Measurements from ENCODE around the gene TBK1. TPM values are rescaled to one million over a fixed set of nuclear protein-coding genes. Genes with fewer than 3 reads are reported as not detected.

The TBK1 gene
- total RNA-seq, 1 experiment from 2014 or later = 23.6 TPM

DNA sequence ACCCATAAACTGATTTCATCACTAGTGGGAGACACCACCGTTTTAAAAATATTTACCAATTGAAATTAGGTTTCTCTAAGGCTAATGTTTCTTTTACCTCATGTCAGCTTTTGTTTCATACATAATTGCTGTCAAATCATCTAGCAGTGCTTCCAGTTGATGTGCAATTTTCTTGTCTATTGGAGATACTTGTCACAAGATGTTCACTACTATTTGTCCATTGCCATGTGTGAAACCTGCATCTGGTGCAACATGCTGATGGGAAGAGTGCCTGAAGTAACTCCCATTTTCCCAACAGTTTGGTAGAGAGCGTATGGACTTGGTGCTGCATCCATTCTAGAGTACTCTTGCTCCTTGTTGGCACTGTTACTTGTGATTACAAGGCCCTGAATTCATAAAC, 38.0 kb upstream of the TBK1 start:
- no peaks in the 10 kb centered on the region for H4K20me1 ChIP-seq (ENCODE audit: control insufficient read depth, insufficient read depth, insufficient read length)
- H3K4me1 Mint-ChIP-seq = no peaks in the 10 kb centered on the region
- no peak overlapping the region for H2AFZ ChIP-seq (ENCODE audit: low read length)
- no peak overlapping the region for H2AK5ac ChIP-seq (ENCODE audit: insufficient read length, low read length)
- H2BK5ac ChIP-seq (ENCODE audit: insufficient read length, low read length) = no peak overlapping the region
- peaks cover 45 to 83% (median 77%) of the 10 kb centered on the region in 3 experiments; a peak in 6 of 7 replicates for H3K36me3 Mint-ChIP-seq (ENCODE audit: insufficient read depth in 1 of 3, low read depth in 3 of 3)
- no peak overlapping the region for H2BK15ac ChIP-seq (ENCODE audit: low read depth, low read length)
- H3K4me2 ChIP-seq (ENCODE audit: insufficient read depth, insufficient read length, low read length) = no peak overlapping the region
- no peak for DNase-seq
- H3K23me2 ChIP-seq (ENCODE audit: insufficient read length, low read depth, low read length, poor library complexity, severe bottlenecking) = no peaks in the 10 kb centered on the region
- H3K9me3 ChIP-seq (ENCODE audit: control insufficient read depth, low read depth, low read length) = no peaks in the 10 kb centered on the region
- H2BK120ac ChIP-seq (ENCODE audit: low read depth, low read length, poor library complexity, severe bottlenecking) = no peak overlapping the region
- H3K56ac ChIP-seq (ENCODE audit: insufficient read length, low read depth, low read length) = no peak overlapping the region
- no CpG with 5 or more reads among the region's 2 CpGs for WGBS (ENCODE audit: extremely low coverage, insufficient read length, low lambda C conversion rate)
- H3K4me1 ChIP-seq (ENCODE audit: insufficient read depth, low read length) = no peaks in the 10 kb centered on the region
- no peak overlapping the region for H2BK20ac ChIP-seq (ENCODE audit: low read depth, low read length, poor library complexity, severe bottlenecking)
- H2BK12ac ChIP-seq (ENCODE audit: insufficient read length, low read depth, low read length) = no peak overlapping the region
- H3K9me3 Mint-ChIP-seq = no peaks in the 10 kb centered on the region
- no peak overlapping the region for H3K27ac ChIP-seq (ENCODE audit: insufficient read length, low read depth, low read length)
- TF ChIP-seq, protein P1, sequence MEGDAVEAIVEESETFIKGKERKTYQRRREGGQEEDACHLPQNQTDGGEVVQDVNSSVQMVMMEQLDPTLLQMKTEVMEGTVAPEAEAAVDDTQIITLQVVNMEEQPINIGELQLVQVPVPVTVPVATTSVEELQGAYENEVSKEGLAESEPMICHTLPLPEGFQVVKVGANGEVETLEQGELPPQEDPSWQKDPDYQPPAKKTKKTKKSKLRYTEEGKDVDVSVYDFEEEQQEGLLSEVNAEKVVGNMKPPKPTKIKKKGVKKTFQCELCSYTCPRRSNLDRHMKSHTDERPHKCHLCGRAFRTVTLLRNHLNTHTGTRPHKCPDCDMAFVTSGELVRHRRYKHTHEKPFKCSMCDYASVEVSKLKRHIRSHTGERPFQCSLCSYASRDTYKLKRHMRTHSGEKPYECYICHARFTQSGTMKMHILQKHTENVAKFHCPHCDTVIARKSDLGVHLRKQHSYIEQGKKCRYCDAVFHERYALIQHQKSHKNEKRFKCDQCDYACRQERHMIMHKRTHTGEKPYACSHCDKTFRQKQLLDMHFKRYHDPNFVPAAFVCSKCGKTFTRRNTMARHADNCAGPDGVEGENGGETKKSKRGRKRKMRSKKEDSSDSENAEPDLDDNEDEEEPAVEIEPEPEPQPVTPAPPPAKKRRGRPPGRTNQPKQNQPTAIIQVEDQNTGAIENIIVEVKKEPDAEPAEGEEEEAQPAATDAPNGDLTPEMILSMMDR (conservative IDR thresholded peaks at IDR 0.05) = no peak
- no peak overlapping the region for H3K23ac ChIP-seq (ENCODE audit: insufficient read length, low read depth, low read length)
- H3K18ac ChIP-seq (ENCODE audit: insufficient read length, low read depth, low read length) = no peak overlapping the region
- H4K5ac ChIP-seq (ENCODE audit: insufficient read length, low read depth, low read length) = no peak overlapping the region
- H4K8ac ChIP-seq (replicated peaks; ENCODE audit: insufficient read length, low read depth, low read length) = no peak overlapping the region
- H3K4ac ChIP-seq (ENCODE audit: low read depth, low read length) = no peak overlapping the region
- no peak overlapping the region for H3K27ac Mint-ChIP-seq
- no peak overlapping the region for H4K91ac ChIP-seq (ENCODE audit: insufficient read length, low read depth, low read length)
- no peaks in the 10 kb centered on the region for H3K27me3 ChIP-seq (ENCODE audit: insufficient read depth, low read length)
- H3K79me1 ChIP-seq (ENCODE audit: insufficient read depth, low read depth, low read length, poor library complexity, severe bottlenecking) = no peaks in the 10 kb centered on the region
- H3K79me2 ChIP-seq (ENCODE audit: insufficient read depth, low read length) = no peaks in the 10 kb centered on the region
- no peak overlapping the region for H3K14ac ChIP-seq (ENCODE audit: insufficient read depth, low read length)
- no peak overlapping the region for H3K9ac ChIP-seq (ENCODE audit: extremely low read depth, insufficient read length, low read length)
- H3K27me3 Mint-ChIP-seq (ENCODE audit: low read depth) = no peaks in the 10 kb centered on the region
- no peak overlapping the region for H3T11ph ChIP-seq (ENCODE audit: low read length)
- no peak overlapping the region for H3K4me3 Mint-ChIP-seq
